PFSK-1 (cell line): ENCODE data around the gene SPTBN4.

Experiments used
- POLR2AphosphoS5 ChIP-seq: IDR thresholded peaks from 2 replicates; pipeline ENCODE4 v1.6.1; 2012; ENCODE audit warnings: low read depth, mild to moderate bottlenecking, control low read depth, low read length, moderate library complexity
- REST ChIP-seq, 2 experiments: IDR thresholded peaks; 2 replicates each; pipeline versions ENCODE4 v1.6.1 to v1.8.0; 2011 to 2012; ENCODE audit warnings: low read depth in 2 of 2, low read length in 2 of 2, control low read depth in 1 of 2, inconsistent platforms in 1 of 2, mild to moderate bottlenecking in 1 of 2, moderate library complexity in 1 of 2; ENCODE audit not compliant: insufficient read depth in 1 of 2
- TAF1 ChIP-seq: IDR thresholded peaks from 2 replicates; pipeline ENCODE4 v1.6.1; 2012; ENCODE audit warnings: low read length, control low read depth, borderline replicate concordance; ENCODE audit not compliant: insufficient read depth

DNA sequence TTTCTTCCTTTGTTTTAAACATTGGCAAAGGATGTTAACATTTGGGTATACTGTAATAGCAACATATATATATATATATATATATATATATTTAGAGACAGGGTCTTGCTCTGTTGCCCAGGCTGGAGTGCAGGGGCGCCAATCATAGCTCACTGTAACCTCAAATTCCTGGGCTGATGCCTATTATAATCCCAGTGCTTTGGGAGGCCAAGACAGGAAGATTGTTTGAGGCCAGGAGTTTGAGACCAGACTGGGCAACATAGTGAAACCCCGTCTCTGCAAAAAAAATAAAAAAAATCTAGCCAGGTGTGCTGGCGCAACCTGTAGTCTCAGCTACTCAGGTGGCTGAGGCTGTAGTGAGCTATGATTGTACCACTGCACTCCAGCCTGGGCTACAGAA, 6.6 kb upstream of the SPTBN4 start:
- TF ChIP-seq TAF1 (no peak), POLR2AphosphoS5 (no peak), REST (IDR thresholded peaks at IDR 0.05; ENCODE audit: insufficient read depth in 1 of 2, low read depth in 2 of 2, low read length in 2 of 2) (no peak)
